ENCODE data around the gene WNK2. TPM values are rescaled to one million over a fixed set of nuclear protein-coding genes. Genes with fewer than 3 reads are reported as not detected.

The WNK2 gene
- total and polyA plus RNA-seq, 2 donors (not counting 3 experiments of a cell fraction or from before 2014, with no cell fraction given), result not detected

GRCh38 chr9:93218671-93219420 lies 34.9 kb downstream of the WNK2 start:
- ChIA-PET CTCF (no interaction called here), POLR2A (no interaction called here)
- no peaks in the 10 kb centered on the region for H3K36me3 ChIP-seq (ENCODE audit: control insufficient read depth in 2 of 2, extremely low read depth in 1 of 2, insufficient read depth in 2 of 2, low read length in 2 of 2)
- FAIRE-seq (no peak), DNase-seq (ENCODE audit: low read depth, low spot score) (no peak)
- H2AFZ ChIP-seq (ENCODE audit: low read depth, low read length), result no peak overlapping the region
- H3K9ac ChIP-seq (replicated peaks; ENCODE audit: extremely low read depth, insufficient read depth, low read length), result no peak overlapping the region
- H4K20me1 ChIP-seq (replicated peaks; ENCODE audit: control insufficient read depth, extremely low read depth, insufficient read depth, low read length), result no peaks in the 10 kb centered on the region
- no peak overlapping the region for H3K4me3 ChIP-seq (replicated peaks in 1 of 3; ENCODE audit: insufficient read depth in 1 of 3, low read depth in 1 of 3, low read length in 3 of 3)
- H3K4me2 ChIP-seq (ENCODE audit: insufficient read depth, low read length), result no peak overlapping the region
- no peak for TF ChIP-seq MYC (IDR thresholded peaks at IDR 0.05; ENCODE audit: low read depth, low read length)
- TF ChIP-seq GATA2 (IDR thresholded peaks at IDR 0.05; ENCODE audit: insufficient read depth, insufficient read length, low read depth, low read length), result no peak
- no peak for TF ChIP-seq FOS (IDR thresholded peaks at IDR 0.05; ENCODE audit: borderline replicate concordance, insufficient read depth, low read length)
- TF ChIP-seq, protein P1, sequence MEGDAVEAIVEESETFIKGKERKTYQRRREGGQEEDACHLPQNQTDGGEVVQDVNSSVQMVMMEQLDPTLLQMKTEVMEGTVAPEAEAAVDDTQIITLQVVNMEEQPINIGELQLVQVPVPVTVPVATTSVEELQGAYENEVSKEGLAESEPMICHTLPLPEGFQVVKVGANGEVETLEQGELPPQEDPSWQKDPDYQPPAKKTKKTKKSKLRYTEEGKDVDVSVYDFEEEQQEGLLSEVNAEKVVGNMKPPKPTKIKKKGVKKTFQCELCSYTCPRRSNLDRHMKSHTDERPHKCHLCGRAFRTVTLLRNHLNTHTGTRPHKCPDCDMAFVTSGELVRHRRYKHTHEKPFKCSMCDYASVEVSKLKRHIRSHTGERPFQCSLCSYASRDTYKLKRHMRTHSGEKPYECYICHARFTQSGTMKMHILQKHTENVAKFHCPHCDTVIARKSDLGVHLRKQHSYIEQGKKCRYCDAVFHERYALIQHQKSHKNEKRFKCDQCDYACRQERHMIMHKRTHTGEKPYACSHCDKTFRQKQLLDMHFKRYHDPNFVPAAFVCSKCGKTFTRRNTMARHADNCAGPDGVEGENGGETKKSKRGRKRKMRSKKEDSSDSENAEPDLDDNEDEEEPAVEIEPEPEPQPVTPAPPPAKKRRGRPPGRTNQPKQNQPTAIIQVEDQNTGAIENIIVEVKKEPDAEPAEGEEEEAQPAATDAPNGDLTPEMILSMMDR (IDR thresholded peaks at IDR 0.05; ENCODE audit: extremely low read depth in 1 of 2, insufficient read depth in 1 of 2, low read depth in 1 of 2, low read length in 2 of 2), result no peak
- no peak for TF ChIP-seq JUN (IDR thresholded peaks at IDR 0.05; ENCODE audit: borderline replicate concordance, insufficient read depth, insufficient read length, low read depth)
- no peak for TF ChIP-seq EZH2 (IDR thresholded peaks at IDR 0.05; ENCODE audit: borderline replicate concordance, low read depth, low read length, severe bottlenecking)
- TF ChIP-seq POLR2AphosphoS5 (IDR thresholded peaks at IDR 0.05; ENCODE audit: insufficient read depth, low read depth, low read length), result no peak
- TF ChIP-seq MAX (IDR thresholded peaks at IDR 0.05; ENCODE audit: insufficient read depth, insufficient read length), result no peak
- TF ChIP-seq POLR2A (IDR thresholded peaks at IDR 0.05; ENCODE audit: low read depth, low read length), result no peak
- BruUV-seq (replicated peaks), result no TSS peak
- no peaks in the 10 kb centered on the region for H3K79me2 ChIP-seq (ENCODE audit: control insufficient read depth, insufficient read depth, low read length)
- dilution Hi-C loops (cut with MboI; ENCODE audit: extremely low pct_ligation_motif_present, low sequenced_read_pairs) (no loop called here), intact Hi-C loops (cut with micrococcal nuclease) (no loop called here)
- H3K9me1 ChIP-seq (replicated peaks; ENCODE audit: control insufficient read depth, extremely low read depth, insufficient read depth, low read length), result no peaks in the 10 kb centered on the region
- H3K9me3 ChIP-seq (replicated peaks; ENCODE audit: control insufficient read depth, insufficient read depth, low read length), result no peaks in the 10 kb centered on the region
- no peaks in the 10 kb centered on the region for H3K4me1 ChIP-seq (ENCODE audit: control insufficient read depth, extremely low read depth, insufficient read depth, low read length)
- no peak overlapping the region for H3K27ac ChIP-seq (ENCODE audit: insufficient read depth, low read depth, low read length)
- H3K27me3 ChIP-seq (ENCODE audit: control insufficient read depth in 2 of 2, insufficient read depth in 2 of 2, low read length in 2 of 2), result no peaks in the 10 kb centered on the region

All from endothelial cell of umbilical vein (primary cell).